K562 (cell line): Measurements from ENCODE around the gene POLR3GL.

Experiments used
- CHD2 ChIP-seq: IDR thresholded peaks from 2 replicates; pipeline ENCODE4 v1.6.1; 2011; ENCODE audit warnings: low read depth, low read length
- E2F6 ChIP-seq, 2 experiments: IDR thresholded peaks; 2 replicates each; pipeline ENCODE4 v1.6.1; 2011; ENCODE audit warnings: borderline replicate concordance in 1 of 2, control low read depth in 1 of 2, low read depth in 1 of 2, low read length in 1 of 2, mild to moderate bottlenecking in 1 of 2, mixed read lengths in 1 of 2, moderate library complexity in 1 of 2; ENCODE audit not compliant: insufficient read depth in 1 of 2, insufficient read length in 1 of 2, poor library complexity in 1 of 2, severe bottlenecking in 1 of 2; ENCODE audit errors: extremely low read depth in 1 of 2
- EGR1 ChIP-seq: fragments of 450-650 bp; conservative IDR thresholded peaks from 2 replicates; pipeline ENCODE4 v1.6.1; 2017; ENCODE audit warnings: mild to moderate bottlenecking
- GABPA ChIP-seq: fragments of 200-800 bp; sonication (Bioruptor generic); conservative IDR thresholded peaks from 2 replicates; pipeline ENCODE4 v1.6.1; 2016; ENCODE audit warnings: low read depth, missing genetic modification characterization, missing compliant biosample characterization
- TBL1XR1 ChIP-seq, 2 experiments: IDR thresholded peaks; 2 replicates each; pipeline ENCODE4 v1.6.1; 2012; ENCODE audit warnings: improper control_type of control experiment in 2 of 2, low read length in 2 of 2, mild to moderate bottlenecking in 1 of 2
- ZNF277 ChIP-seq: fragments of 250-450 bp; sonication (Bioruptor Pico); IDR thresholded peaks from 2 replicates; pipeline ENCODE4 v1.8.0; 2022; ENCODE audit warnings: inconsistent platforms, mild to moderate bottlenecking, moderate library complexity, borderline replicate concordance
- ZNF3 ChIP-seq: fragments of 250-450 bp; sonication (Bioruptor Pico); IDR thresholded peaks from 2 replicates; pipeline ENCODE4 v1.5.0; 2021; ENCODE audit warnings: mild to moderate bottlenecking, moderate library complexity

- no peak for TF ChIP-seq CHD2
- no peak for TF ChIP-seq E2F6 (IDR thresholded peaks at IDR 0.05; ENCODE audit: borderline replicate concordance in 1 of 2, extremely low read depth in 1 of 2, insufficient read depth in 1 of 2, insufficient read length in 1 of 2, low read depth in 1 of 2, low read length in 1 of 2, poor library complexity in 1 of 2, severe bottlenecking in 1 of 2)
- TF ChIP-seq ZNF3: no peak
- no peak for TF ChIP-seq GABPA
- TF ChIP-seq EGR1: no peak
- no peak for TF ChIP-seq TBL1XR1 (IDR thresholded peaks at IDR 0.05; ENCODE audit: low read length in 2 of 2)
- TF ChIP-seq ZNF277 (CRISPR knock-in tag): no peak
Observed at GRCh38 chr1:145946477-145946986, 18.0 kb upstream of the POLR3GL start.
